SU-DHL-6 (cell line): ENCODE measurements around the gene MEF2C.

Experiments
- H2AFZ ChIP-seq: fragments of 200-600 bp; sonication (generic); 2 replicates; pipeline ENCODE4 v1.6.1; 2014; ENCODE audit warnings: low read depth, mild to moderate bottlenecking, moderate library complexity, mixed read lengths, antibody characterized with exemption, low read length; ENCODE audit not compliant: severe bottlenecking
- H3F3A ChIP-seq: fragments of 200-600 bp; shearing (Covaris generic); 2 replicates; pipeline ENCODE4 v1.6.0; 2016; ENCODE audit warnings: antibody characterized with exemption, mild to moderate bottlenecking; ENCODE audit not compliant: insufficient read depth
- H3K27ac ChIP-seq: fragments of 200-600 bp; sonication (generic); 2 replicates; pipeline ENCODE4 v1.5.1; 2016; ENCODE audit warnings: low read depth, mild to moderate bottlenecking, low read length, moderate library complexity, mixed read lengths
- H3K27me3 ChIP-seq: fragments of 200-600 bp; sonication (generic), shearing (Covaris generic); 2 replicates; pipeline ENCODE4 v1.6.0; 2014; ENCODE audit warnings: mild to moderate bottlenecking, low read length
- H3K36me3 ChIP-seq: fragments of 200-600 bp; sonication (generic); 2 replicates; pipeline ENCODE4 v1.6.1; 2014; ENCODE audit warnings: mild to moderate bottlenecking, low read length, mixed read lengths
- H3K4me2 ChIP-seq: fragments of 300-600, 200-600 bp; shearing (Covaris generic), sonication (generic); 2 replicates; pipeline ENCODE4 v1.6.0; 2014; ENCODE audit warnings: low read length, low read depth, mild to moderate bottlenecking; ENCODE audit not compliant: poor library complexity, severe bottlenecking
- H3K4me3 ChIP-seq: fragments of 200-600 bp; sonication (generic); 2 replicates; pipeline ENCODE4 v1.5.1; 2014; ENCODE audit warnings: antibody characterized with exemption, low read length, mild to moderate bottlenecking, mixed read lengths; ENCODE audit not compliant: insufficient read depth, poor library complexity, severe bottlenecking
- H3K79me2 ChIP-seq: fragments of 200-600 bp; sonication (generic); 2 replicates; pipeline ENCODE4 v1.6.1; 2014; ENCODE audit warnings: mild to moderate bottlenecking, low read length, moderate library complexity; ENCODE audit not compliant: insufficient read depth
- H3K9ac ChIP-seq: fragments of 200-600 bp; sonication (generic); 2 replicates; pipeline ENCODE4 v1.7.0; 2014; ENCODE audit warnings: mild to moderate bottlenecking, low read length
- H3K9me2 ChIP-seq: fragments of 200-600 bp; sonication (generic); replicated peaks from 2 replicates; pipeline ENCODE4 v1.6.1; 2014; ENCODE audit warnings: low read length; ENCODE audit not compliant: insufficient read depth
- H3K9me3 ChIP-seq: fragments of 200-600 bp; sonication (generic); 2 replicates; pipeline ENCODE4 v1.6.1; 2014; ENCODE audit warnings: low read length, mixed read lengths; ENCODE audit not compliant: insufficient read depth
- H4K20me1 ChIP-seq: fragments of 200-600 bp; sonication (generic); 2 replicates; pipeline ENCODE4 v1.6.1; 2014; ENCODE audit warnings: low read depth, mild to moderate bottlenecking, antibody characterized with exemption, low read length, moderate library complexity, mixed read lengths
- CTCF ChIP-seq: fragments of 200-600 bp; sonication (generic); IDR thresholded peaks from one replicate; pipeline ENCODE4 v1.5.1; 2017; ENCODE audit warnings: antibody characterized with exemption, mild to moderate bottlenecking, low read length, moderate library complexity; ENCODE audit not compliant: insufficient read depth, poor library complexity, severe bottlenecking
- EZH2phosphoT487 ChIP-seq: fragments of 200-600 bp; sonication (generic), shearing (Covaris generic); conservative IDR thresholded peaks from 2 replicates; pipeline ENCODE4 v1.6.1; 2018; ENCODE audit warnings: mild to moderate bottlenecking, antibody characterized with exemption, low read length, moderate library complexity, mixed read lengths

The MEF2C gene

GRCh38 chr5:88695232-88695631, 187.8 kb downstream of the MEF2C start:
- no peaks in the 10 kb centered on the region for H3K79me2 ChIP-seq
- H3K27me3 ChIP-seq, result peaks cover 3% of the 10 kb centered on the region; the same call in 1 of the 2 replicates
- no peaks in the 10 kb centered on the region for H4K20me1 ChIP-seq
- H3F3A ChIP-seq, result no peaks in the 10 kb centered on the region
- no peak overlapping the region for H3K9ac ChIP-seq
- no peak overlapping the region for H3K4me3 ChIP-seq
- no peak overlapping the region for H2AFZ ChIP-seq
- H3K36me3 ChIP-seq, result no peaks in the 10 kb centered on the region
- H3K9me2 ChIP-seq, result no peaks in the 10 kb centered on the region
- no peaks in the 10 kb centered on the region for H3K9me3 ChIP-seq
- TF ChIP-seq CTCF (no peak), EZH2phosphoT487 (no peak)
- H3K27ac ChIP-seq, result no peak overlapping the region
- H3K4me2 ChIP-seq, result no peak overlapping the region

GRCh38 chr5:88694023-88694679, 188.8 kb downstream of the MEF2C start:
- Histone ChIP-seq H3K27me3 (peaks cover 3% of the 10 kb centered on the region; the same call in 1 of the 2 replicates), H4K20me1 (no peaks in the 10 kb centered on the region), H3K4me3 (no peak overlapping the region), H3K27ac (no peak overlapping the region), H3K9me3 (no peaks in the 10 kb centered on the region), H3F3A (no peaks in the 10 kb centered on the region), H3K9me2 (no peaks in the 10 kb centered on the region), H3K9ac (no peak overlapping the region), H3K36me3 (no peaks in the 10 kb centered on the region), H3K79me2 (no peaks in the 10 kb centered on the region), H2AFZ (no peak overlapping the region), H3K4me2 (no peak overlapping the region)
- TF ChIP-seq EZH2phosphoT487, result no peak
- TF ChIP-seq CTCF, result no peak

GRCh38 chr5:88693071-88693932, 189.7 kb downstream of the MEF2C start:
- no peak overlapping the region for H2AFZ ChIP-seq
- H3K4me2 ChIP-seq, result no peak overlapping the region
- no peak overlapping the region for H3K4me3 ChIP-seq

More at GRCh38 chr5:88693071-88693932, 189.7 kb downstream of the MEF2C start:
- Histone ChIP-seq H3K36me3 (no peaks in the 10 kb centered on the region), H3F3A (no peaks in the 10 kb centered on the region), H3K9me2 (no peaks in the 10 kb centered on the region), H3K27ac (no peak overlapping the region), H4K20me1 (no peaks in the 10 kb centered on the region), H3K9ac (no peak overlapping the region), H3K27me3 (peaks cover 3% of the 10 kb centered on the region; the same call in 1 of the 2 replicates), H3K79me2 (no peaks in the 10 kb centered on the region), H3K9me3 (no peaks in the 10 kb centered on the region)
- TF ChIP-seq EZH2phosphoT487 (no peak), CTCF (no peak)
